ENCODE measurements around the gene DNAH14.
"Not testable (repeated sequence)": the region's sequence is repeated elsewhere in the genome, so short reads cannot be mapped to it uniquely, and the experiment has no call there.

The DNAH14 gene

DNA sequence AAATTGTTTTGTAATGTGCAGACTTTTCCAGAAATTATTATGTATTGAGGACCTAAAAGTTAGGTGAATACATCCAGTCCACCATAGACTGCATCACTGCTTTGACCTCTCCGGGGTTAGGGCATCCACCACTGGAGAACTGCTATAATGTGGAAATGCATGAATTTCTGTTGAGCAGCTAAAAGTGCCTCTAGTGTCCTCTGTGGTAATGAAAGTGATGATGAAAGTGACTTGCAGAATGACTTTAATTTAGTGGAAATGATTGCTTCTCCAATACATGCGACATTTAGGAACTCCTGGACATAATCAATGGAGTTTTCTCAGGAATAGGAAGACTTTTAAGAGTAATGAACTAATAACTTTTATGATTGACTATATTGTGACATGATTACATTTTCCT lies 327.6 kb downstream of the DNAH14 start:
- no peak for DNase-seq (ENCODE audit: low spot score)

DNA sequence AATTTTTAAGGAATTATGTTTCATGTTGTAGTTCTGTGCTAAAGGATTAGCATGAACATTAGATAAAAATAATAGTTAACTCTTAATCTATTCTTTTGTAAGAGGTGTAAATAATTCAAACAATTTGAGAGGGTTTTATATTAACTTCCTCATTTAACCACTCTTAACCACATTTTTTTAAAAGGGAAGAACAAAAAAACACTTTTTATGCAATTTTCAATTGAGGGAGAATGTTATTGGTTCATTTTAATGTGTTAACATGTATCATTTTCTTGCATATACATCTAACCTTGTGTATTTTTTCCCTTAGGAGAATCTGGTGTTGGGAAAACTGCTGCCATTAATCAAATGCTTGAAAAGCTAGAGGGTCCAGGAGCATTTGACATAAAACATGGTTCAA lies 329.3 kb downstream of the DNAH14 start:
- no peak for DNase-seq (ENCODE audit: low spot score)

DNA sequence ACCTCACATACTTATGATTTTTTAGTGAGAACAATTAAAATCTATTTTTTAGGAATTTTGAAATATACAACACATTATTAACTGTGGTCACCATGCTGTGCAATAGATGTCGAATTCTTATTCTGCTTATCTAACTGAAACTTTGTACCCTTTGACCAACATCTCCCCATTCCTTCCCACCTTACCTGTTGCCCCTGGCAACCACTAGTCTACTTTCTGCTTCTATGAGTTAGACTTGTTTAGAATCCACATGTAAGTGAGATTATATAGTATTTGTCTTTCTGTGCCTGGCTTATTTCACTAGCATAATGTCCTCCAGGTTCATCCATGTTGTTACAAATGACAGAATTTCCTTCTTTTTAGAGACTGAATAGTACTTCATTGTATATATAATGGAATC lies 330.1 kb downstream of the DNAH14 start:
- no peak for DNase-seq (ENCODE audit: low spot score)

DNA sequence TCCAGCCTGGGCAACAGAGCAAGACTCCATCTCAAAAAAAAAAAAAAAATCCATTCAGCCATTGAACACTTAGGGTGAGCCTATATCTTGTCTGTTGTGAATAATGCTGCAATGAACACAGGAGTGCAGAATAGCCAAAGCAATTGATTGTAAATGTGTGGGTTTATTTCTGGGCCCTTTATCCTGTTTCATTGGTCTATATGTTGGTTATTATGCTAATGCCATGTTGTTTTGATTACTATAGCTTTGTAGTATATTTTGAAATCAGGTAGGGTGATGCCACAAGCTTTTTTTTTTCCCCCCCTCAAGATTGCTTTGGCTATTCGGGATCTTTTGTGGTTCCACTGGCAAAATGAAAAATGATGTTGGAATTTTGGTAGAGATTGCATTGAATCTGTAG lies 330.8 kb downstream of the DNAH14 start:
- no peak for DNase-seq (ENCODE audit: low spot score)

DNA sequence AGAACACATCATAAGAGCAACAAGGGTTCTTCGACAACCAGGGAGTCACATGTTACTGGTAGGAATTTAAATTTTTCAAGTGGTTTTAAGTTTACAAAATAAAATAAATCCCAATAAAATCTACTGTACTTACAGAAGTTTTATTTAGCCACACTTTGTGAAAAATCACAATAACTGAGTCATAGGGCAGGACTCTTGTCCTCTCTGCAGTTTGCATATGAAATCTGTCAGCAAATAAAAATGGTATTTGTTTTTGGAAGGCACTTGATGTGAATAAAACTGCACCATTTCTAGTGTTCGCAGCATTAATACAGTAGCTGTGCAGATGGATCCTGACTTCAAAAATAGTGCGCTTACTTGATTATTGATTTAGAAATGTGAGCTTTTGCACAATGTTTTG lies 348.0 kb downstream of the DNAH14 start:
- no peak for DNase-seq (ENCODE audit: low spot score)

DNA sequence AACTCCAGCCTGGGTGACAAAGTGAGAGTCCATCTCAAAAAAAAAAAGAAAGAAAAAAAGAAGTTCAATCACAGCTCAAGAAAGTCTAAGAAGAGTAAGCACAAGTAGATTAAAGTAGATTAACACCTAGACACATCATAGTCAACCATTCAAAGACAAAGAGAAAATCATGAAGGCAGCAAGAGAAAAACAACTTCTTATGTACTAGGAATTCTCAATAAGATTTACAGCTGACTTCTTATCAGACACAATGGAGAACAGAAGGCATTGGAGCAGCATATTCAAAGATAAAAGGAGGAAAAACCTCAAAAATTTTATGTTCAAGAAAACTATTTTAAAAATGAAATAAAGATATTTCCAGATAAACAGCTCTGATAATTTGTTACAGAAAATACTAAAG lies 351.1 kb downstream of the DNAH14 start:
- no peak for DNase-seq (ENCODE audit: low spot score)

DNA sequence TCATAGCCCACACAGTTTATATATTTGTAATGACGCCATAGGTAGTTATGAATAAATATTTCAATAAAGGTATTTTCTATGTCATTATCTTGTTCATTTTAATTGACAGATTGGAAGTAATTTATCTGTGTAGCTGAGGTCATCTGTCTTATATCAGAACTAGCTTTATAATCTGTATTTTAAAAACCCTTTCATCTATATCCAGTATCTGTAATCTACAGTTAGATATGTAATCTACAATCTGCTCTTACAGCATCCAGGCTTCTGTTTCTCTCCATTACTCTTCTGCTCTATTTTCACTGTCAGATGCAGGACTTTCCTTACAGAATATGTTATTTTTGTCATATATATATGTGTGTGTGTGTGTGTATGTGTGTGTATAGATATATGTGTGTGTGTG lies 360.8 kb downstream of the DNAH14 start:
- DNase-seq (ENCODE audit: low spot score) = no peak

DNA sequence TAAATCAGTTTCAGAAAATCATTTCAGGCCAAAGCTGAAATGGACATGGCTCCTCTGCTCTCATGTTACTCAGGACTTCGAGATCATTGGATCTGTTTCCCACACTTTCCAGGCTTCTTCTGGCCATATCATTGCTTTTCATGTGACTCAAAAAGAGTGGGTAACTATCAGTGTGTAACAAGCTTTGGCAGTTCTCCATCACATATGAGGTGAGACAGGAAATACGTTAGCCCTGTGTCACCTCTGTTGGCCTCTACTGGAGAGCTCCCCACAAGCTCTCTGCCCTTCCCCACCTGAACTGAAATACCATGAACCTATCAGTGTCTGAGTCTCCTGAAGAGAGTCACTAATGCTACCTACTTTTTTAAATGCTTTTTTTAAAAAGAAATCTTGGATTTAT lies 370.1 kb downstream of the DNAH14 start:
- DNase-seq (ENCODE audit: low spot score) = no peak

DNA sequence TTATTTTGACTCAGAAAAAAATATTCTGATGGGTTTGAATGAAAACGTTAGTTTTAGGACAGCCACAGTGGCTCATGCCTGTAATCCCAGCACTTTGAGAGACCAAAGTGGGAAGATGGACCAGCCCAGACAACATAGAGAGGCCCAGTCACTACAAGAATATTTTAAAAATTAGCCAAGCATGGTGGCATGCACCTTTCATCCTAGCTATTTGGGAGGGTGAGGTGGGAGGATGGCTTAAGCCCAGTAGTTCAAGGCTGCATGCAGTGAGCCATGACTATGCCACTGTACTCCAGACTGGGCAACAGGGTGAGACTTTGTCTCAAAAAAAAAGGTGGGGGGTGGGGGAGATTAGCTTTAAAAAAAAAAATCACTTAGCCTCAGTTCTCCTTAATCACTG lies 370.9 kb downstream of the DNAH14 start:
- DNase-seq (ENCODE audit: low spot score) = no peak

DNA sequence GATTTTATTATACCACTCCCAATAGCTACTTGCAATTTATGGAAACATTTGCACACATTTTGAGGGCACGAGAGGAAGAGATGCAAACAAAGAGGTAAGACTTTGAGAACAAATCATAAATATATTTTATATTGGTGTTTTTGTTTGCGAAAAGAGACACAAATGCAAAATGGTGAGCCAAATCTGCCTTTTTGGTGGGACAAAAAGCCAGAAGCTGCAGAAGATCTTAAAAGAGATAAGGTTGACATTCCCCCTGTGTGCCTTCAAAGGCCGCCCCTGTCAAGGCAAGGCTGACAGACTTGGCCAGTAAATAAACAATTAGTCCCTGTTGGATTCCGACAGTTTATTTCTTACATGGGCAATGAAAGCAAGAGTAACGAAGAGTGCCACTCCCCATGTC lies 375.5 kb downstream of the DNAH14 start:
- DNase-seq (ENCODE audit: low spot score) = no peak

DNA sequence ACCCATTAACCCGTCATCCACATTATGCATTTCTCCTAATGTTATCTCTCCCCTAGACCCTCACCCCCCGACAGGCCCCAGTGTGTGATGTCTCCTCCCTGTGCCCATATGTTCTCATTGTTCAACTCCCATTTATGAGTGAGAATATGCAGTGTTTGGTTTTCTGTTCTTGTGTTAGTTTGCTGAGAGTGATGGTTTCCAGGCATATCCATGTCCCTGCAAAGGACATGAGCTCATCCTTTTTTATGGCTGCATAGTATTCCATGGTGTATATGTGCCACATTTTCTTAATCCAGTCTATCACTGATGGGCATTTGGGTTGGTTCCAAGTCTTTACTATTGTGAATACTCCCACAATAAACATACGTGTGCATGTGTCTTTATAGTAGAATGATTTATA lies 381.1 kb downstream of the DNAH14 start:
- DNase-seq (ENCODE audit: low spot score) = not testable (repeated sequence)

DNA sequence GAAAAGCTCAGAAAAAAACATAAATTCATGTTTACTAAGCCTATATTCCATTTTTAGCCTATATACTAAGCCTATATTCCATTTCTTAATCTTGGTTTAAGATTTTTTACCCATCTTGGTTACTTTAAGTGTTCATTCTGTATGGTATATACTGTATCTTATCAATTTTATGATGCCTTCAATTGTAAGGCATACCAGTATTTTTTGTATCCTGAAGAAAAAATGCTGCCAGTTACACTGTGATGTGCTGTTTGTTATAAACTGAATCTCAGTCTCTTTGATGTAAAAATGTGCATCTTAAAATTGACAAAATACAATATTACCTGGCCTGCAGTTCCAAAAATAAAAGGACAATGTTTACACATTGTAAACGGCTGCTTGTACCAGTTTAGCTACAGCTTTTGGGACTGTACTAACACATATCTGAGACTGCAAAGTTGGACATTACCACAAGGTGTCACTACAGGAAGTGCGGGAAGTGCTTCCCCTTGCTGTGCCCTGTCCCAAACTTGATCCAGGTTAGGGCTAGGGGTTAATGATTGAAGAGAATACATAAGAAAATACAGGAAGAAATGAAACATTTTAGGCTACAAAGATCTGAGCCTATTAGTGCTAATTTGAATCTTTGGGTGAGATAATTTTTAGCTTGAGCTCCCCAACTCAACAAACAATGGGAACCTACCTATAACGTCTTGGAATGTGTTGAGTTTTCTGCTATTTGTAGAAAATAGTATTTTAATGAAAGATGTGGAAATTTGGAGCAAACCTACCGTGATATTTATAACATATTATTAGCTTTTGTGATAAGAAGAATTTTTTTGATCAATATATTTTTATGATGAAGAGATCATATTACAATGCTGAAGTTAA lies 389.5 kb downstream of the DNAH14 start:
- peak; percentile 63 for DNase-seq (ENCODE audit: low spot score)

DNA sequence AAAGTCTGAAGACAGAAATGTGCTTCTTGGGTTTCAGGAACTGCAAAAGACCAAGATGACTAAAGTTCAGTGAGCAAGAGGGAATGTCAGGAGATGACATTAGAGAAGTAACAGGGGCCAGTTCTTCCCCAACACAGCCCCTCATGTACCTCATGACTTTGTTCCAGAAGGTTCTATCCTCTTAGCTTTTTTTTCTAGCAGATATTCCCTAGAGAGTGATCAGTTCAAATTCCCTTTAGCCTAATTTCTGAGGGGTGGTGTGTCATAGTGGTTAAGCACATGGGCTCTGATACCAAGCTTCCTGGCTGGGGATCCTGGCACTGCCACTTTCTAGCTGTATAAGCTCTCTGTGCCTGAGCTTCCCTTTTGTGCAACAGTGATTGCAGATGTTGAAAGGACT lies 390.4 kb downstream of the DNAH14 start:
- no peak for DNase-seq (ENCODE audit: low spot score)

DNA sequence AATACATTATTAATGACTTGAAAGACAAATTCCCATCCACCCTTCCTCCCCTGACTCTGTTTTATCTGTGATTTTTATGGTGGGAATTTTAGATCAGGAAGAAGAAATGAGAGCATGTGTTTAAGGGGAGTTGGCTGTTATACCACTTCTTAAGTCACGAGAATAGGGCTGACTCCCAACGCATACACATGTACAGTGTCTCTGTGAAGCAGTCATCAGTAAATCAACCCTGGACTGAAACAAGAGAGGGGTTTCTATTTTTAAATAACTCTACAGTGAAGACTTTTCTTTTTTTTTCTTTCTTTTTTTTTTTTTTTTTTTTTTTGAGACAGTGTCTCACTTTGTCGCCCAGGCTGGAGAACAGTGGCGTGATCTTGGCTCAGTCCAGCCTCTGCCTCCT lies 392.3 kb downstream of the DNAH14 start:
- DNase-seq (ENCODE audit: low spot score) = no peak

DNA sequence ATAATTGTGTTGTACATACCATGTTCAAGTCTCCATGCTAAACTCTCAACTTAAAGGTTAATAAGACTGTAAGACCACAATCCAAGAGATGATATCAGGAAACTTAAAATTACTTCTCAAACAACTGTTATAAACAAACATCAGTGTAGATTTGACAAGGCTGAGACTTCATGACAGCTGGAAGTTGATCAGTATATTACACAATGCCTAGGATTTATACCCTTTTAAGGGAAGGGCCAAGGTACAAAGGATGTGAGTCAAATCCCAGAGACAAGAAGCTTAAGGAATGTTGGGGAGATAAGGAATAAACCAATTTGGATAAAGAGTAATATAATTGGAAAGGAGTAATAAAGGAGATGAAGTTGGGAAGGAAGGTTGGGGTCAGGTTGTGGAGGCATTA lies 399.6 kb downstream of the DNAH14 start:
- no peak for DNase-seq (ENCODE audit: low spot score)

DNA sequence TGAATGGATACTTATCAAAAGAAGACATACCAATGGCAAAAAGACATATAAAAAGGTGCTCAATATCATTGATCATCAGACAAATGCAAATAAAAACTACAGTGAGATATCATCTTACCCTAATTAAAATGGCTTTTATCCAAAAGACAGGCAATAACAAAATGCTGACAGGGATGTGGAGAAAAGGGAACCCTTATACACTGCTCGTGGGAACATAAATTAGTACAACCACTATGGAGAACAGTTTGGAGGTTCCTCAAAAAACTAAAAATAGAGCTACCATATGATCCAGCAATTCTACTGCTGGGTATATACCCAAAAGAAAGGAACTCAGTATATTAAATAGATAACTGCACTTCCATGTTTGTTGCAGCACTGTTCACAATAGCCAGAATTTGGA lies 400.5 kb downstream of the DNAH14 start:
- DNase-seq (ENCODE audit: low spot score) = not testable (repeated sequence)

DNA sequence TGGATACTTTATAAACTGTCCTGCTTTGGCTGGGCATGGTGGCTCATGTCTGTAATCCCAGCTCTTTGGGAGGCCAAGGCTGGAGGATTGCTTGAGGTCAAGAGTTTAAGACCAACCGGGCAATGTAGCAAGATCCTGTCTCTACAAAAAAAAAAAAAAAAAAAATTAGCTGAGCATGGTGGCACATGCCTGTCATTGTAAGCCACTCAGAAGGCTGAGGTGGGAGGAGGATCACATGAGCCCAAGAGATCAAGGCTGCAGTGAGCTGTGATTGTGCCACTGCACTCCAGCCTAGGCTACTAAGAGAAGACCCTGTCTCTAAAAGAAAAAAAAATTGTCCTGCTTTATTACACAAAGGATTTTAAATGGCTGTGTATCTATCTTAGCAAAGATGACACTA lies 403.2 kb downstream of the DNAH14 start:
- DNase-seq (ENCODE audit: low spot score) = no peak

DNA sequence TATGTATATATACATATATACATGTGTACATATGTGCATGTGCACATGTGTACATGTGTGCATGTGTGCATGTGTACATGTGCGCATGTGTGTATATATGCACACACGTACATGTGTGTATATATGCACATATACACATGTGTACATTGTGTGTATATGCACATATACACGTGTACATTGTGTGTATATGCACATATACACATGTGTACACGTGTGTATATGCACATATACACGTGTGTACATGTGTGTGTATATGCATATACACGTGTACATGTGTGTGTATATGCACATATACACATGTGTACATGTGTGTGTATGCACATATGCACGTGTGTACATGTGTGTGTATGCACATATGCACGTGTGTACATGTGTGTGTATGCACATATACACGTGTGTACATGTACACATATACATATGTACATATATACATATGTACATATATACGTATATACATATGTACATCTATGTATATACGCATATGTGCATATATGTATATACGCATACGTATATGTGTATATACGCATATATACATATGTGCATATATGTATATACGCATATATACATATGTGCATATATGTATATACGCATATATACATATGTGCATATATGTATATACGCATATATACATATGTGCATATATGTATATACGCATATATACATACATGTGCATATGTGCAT lies 405.8 kb downstream of the DNAH14 start:
- DNase-seq (ENCODE audit: low spot score) = not testable (repeated sequence)

DNA sequence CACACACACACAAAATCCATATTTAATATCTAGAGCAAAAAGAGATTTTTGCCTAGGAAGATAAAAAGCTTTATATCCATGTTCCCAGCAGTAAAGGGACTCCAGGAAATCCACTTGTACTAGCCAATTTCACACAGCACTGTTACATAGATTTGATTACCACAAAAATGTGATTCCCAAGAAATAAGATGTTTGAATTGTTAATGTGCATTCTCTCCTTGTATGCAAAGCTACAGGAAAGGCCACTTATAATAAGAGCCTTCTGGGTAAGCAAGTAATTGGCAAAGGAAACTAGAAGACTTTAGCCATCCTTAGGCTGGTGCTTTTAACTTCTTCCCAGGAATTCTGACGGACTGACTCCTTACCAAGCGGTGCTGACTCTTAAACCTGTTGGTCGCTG lies 409.1 kb downstream of the DNAH14 start:
- no peak for DNase-seq (ENCODE audit: low spot score)

DNA sequence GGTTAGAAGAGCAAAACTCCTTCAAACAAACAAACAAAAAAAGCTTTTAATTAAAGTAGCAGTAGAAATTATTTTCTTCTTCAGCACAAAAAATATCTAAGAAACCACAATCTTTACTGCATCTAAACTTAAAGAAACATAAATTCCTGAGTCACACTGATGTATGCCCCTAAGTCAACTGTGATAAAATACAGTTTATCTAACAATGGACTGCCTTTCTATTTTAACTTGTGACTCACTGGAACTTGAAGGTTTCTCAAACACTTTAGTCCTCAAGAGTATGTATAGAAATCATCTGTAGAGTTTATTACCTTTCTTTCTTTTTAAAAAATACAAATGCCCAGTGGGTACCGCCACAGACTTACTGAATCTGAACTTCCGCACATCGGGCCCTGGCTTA lies 412.2 kb downstream of the DNAH14 start:
- no peak for DNase-seq (ENCODE audit: low spot score)

DNA sequence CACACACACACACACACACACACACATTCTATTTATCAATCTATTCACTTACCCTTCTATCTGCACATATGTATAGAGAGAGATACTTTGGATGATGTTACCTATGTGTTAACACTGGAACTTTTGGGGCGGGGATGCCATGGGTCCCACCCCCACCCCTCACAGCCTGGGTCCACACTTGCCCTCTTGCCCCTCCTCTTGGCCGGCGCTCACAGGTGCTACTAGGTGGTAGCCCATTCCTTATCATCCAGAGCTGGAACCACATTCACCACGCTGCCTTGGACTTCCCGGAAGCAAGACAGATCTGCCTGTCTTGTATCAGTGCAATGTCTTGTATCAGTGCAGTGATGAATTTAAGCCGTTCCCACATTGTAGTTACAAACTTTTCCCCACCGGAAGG lies 413.2 kb downstream of the DNAH14 start:
- no peak for DNase-seq (ENCODE audit: low spot score)

DNA sequence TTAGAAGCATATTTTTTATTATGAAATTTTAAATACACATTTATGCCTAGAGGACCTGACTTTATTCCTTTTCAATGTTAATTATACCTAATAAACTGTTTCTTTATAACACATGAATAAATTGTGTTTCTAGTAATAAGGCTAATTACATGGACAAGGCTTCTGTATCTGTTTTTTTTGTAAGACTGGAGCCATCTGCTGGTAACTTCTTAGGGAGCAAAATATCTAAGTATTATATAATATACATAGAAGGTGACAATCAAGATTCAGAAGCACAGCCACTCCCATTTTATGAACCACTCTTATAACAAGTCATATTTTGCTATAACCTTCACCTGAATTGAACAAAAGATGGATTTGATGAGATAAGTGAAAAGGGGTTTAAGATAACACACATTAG lies 414.1 kb downstream of the DNAH14 start:
- DNase-seq (ENCODE audit: low spot score) = peak; percentile 8

DNA sequence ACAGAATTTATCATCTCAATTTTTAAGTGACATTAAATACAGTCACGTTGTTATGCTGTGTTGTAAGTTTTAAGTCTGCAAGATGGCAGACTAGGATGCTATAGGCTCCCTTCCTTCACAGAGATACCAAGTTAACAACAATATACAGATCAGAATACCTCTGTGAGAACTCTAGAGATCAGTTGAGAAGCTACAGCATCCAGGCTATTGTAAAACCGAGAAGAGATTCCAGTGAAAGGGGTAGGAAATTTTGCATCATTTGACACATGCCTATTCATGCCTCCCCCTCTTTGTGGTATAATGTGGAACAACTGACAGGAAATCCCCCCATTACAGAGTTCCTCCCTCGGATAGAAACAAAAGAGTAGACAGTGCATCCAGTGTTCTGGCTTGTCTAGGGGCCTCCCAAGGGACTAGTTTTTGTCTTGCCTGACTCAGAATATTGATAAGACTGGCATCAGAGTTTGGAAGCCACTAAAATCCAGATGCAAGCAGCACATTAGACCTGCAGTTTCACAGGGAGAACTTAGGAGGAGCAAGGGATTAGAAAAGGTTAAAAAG lies 417.7 kb downstream of the DNAH14 start:
- DNase-seq (ENCODE audit: low spot score) = no peak
